Neural cell (in vitro differentiated cells): Measurements from ENCODE around the gene ANXA4. TPM values are rescaled to one million over a fixed set of nuclear protein-coding genes. Genes with fewer than 3 reads are reported as not detected.

Source experiments
- H2AFZ ChIP-seq: fragments of 200-600, 300-800 bp; sonication (generic), shearing (Covaris generic); 2 replicates; pipeline ENCODE4 v1.6.0; 2014; ENCODE audit warnings: low read depth, mild to moderate bottlenecking, antibody characterized with exemption, low read length, moderate library complexity
- H3F3A ChIP-seq: fragments of 200-600 bp; shearing (Covaris generic); 2 replicates; pipeline ENCODE4 v1.6.1; 2016; ENCODE audit warnings: mild to moderate bottlenecking, moderate library complexity, mixed read lengths, antibody characterized with exemption, low read length; ENCODE audit not compliant: insufficient read depth, poor library complexity, severe bottlenecking
- H3K27ac ChIP-seq: fragments of 200-600, 300-800 bp; sonication (generic), shearing (Covaris generic); 2 replicates; pipeline ENCODE4 v1.5.1; 2014; ENCODE audit warnings: mild to moderate bottlenecking, low read length, moderate library complexity
- H3K27me3 ChIP-seq: fragments of 300-800, 200-600 bp; sonication (generic), shearing (Covaris generic); 2 replicates; pipeline ENCODE4 v1.6.0; 2014; ENCODE audit warnings: mild to moderate bottlenecking, low read depth, low read length, moderate library complexity; ENCODE audit not compliant: insufficient read depth
- H3K36me3 ChIP-seq: fragments of 300-800, 200-600 bp; sonication (generic), shearing (Covaris generic); 2 replicates; pipeline ENCODE4 v1.5.1; 2014; ENCODE audit warnings: mild to moderate bottlenecking, antibody characterized with exemption, low read length, moderate library complexity; ENCODE audit not compliant: insufficient read depth
- H3K4me2 ChIP-seq: fragments of 300-800, 200-600 bp; sonication (generic), shearing (Covaris generic); 2 replicates; pipeline ENCODE4 v1.6.0; 2014; ENCODE audit warnings: mild to moderate bottlenecking, low read length
- H3K4me3 ChIP-seq: fragments of 300-800, 200-600 bp; sonication (generic), shearing (Covaris generic); 2 replicates; pipeline ENCODE4 v1.5.1; 2014; ENCODE audit warnings: mild to moderate bottlenecking, low read length, moderate library complexity
- H3K79me2 ChIP-seq: fragments of 200-600 bp; shearing (Covaris generic); replicated peaks from 2 replicates; pipeline ENCODE4 v1.6.0; 2014; ENCODE audit warnings: mild to moderate bottlenecking, low read length, moderate library complexity; ENCODE audit not compliant: insufficient read depth
- H3K9ac ChIP-seq: fragments of 300-800, 200-600 bp; sonication (generic), shearing (Covaris generic); 2 replicates; pipeline ENCODE4 v1.6.1; 2016; ENCODE audit warnings: mild to moderate bottlenecking, low read length, mixed read lengths
- H3K9me2 ChIP-seq: fragments of 200-600 bp; shearing (Covaris generic); 2 replicates; pipeline ENCODE4 v1.6.1; 2016; ENCODE audit warnings: mild to moderate bottlenecking, low read length, mixed read lengths; ENCODE audit not compliant: insufficient read depth
- H3K9me3 ChIP-seq: fragments of 200-600, 300-800 bp; sonication (generic), shearing (Covaris generic); 2 replicates; pipeline ENCODE4 v1.6.1; 2016; ENCODE audit warnings: mild to moderate bottlenecking, mixed run types, low read length, moderate library complexity, mixed read lengths
- H4K20me1 ChIP-seq: fragments of 200-600 bp; shearing (Covaris generic); 2 replicates; pipeline ENCODE4 v1.6.1; 2016; ENCODE audit warnings: mild to moderate bottlenecking, mixed run types; ENCODE audit not compliant: insufficient read depth
- EP300 ChIP-seq: fragments of 450-650 bp; conservative IDR thresholded peaks from 2 replicates; pipeline ENCODE4 v1.6.1; 2014; ENCODE audit warnings: antibody characterized with exemption, mild to moderate bottlenecking, moderate library complexity; ENCODE audit not compliant: poor library complexity, severe bottlenecking
- EZH2 ChIP-seq: fragments of 200-600, 300-800 bp; shearing (Covaris generic), sonication (generic); IDR thresholded peaks from 2 replicates; pipeline ENCODE4 v1.6.1; 2014; ENCODE audit warnings: antibody characterized with exemption, low read length, borderline replicate concordance, mild to moderate bottlenecking; ENCODE audit not compliant: insufficient read depth, poor library complexity, severe bottlenecking
- MXI1 ChIP-seq: fragments of 450-650 bp; conservative IDR thresholded peaks from 2 replicates; pipeline ENCODE4 v1.6.1; 2014; ENCODE audit warnings: antibody characterized with exemption, mild to moderate bottlenecking; ENCODE audit not compliant: poor library complexity, severe bottlenecking
- POLR2AphosphoS5 ChIP-seq: IDR thresholded peaks from 2 replicates; pipeline ENCODE4 v1.6.1; 2012
- RAD21 ChIP-seq: fragments of 450-650 bp; conservative IDR thresholded peaks from 2 replicates; pipeline ENCODE4 v1.6.1; 2014; ENCODE audit warnings: antibody characterized with exemption, mild to moderate bottlenecking, moderate library complexity
- SMC3 ChIP-seq: fragments of 450-650 bp; conservative IDR thresholded peaks from 2 replicates; pipeline ENCODE4 v1.6.1; 2014; ENCODE audit warnings: antibody characterized with exemption, mild to moderate bottlenecking, moderate library complexity; ENCODE audit not compliant: poor library complexity
- TAF1 ChIP-seq: IDR thresholded peaks from 2 replicates; pipeline ENCODE4 v1.6.1; 2012; ENCODE audit warnings: low read depth
- polyA plus RNA-seq: library from polyadenylated mRNA; depleted of rRNA; stranded (reverse); fragments of >200 nt; gene quantifications from 2 replicates; pipeline ENCODE4 v1.2.3, GENCODE V29; 2014
- TF ChIP-seq, protein P1 (sequence below): fragments of 450-650 bp; IDR thresholded peaks from 2 replicates; pipeline ENCODE4 v1.5.1; 2014; ENCODE audit warnings: antibody characterized with exemption, mild to moderate bottlenecking, moderate library complexity; ENCODE audit not compliant: poor library complexity, severe bottlenecking
- TF ChIP-seq, protein P2 (sequence below): IDR thresholded peaks from 2 replicates; pipeline ENCODE4 v1.6.1; 2012; ENCODE audit warnings: borderline replicate concordance

The ANXA4 gene
- polyA plus RNA-seq, 1 donor from 2014 or later = 1.8 TPM

DNA sequence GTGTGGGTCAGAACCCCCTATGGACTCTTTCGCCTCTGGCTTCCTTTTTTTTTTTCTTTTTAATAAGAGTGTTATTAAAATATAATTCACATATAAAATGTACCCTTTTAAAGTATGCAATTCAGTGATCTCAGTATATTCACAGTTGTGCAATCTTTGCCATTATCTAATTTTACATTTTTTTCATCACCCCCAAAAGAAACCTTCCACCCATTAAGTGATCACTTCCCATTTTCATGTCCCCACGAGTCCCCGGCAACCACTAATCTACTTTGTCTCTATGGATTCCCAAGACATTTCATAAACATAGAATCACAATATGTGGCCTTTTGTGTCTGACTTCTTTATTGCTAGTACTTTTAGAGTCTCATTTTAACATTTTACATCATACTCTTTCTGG is 38.7 kb upstream of the ANXA4 start:
- no peak overlapping the region for H3K4me2 ChIP-seq
- no peaks in the 10 kb centered on the region for H4K20me1 ChIP-seq
- H2AFZ ChIP-seq = no peak overlapping the region
- no peaks in the 10 kb centered on the region for H3K9me3 ChIP-seq
- H3K79me2 ChIP-seq = no peaks in the 10 kb centered on the region
- H3K27ac ChIP-seq = no peak overlapping the region
- H3K4me3 ChIP-seq = no peak overlapping the region
- no peak overlapping the region for H3K9ac ChIP-seq
- H3K36me3 ChIP-seq = no peaks in the 10 kb centered on the region
- TF ChIP-seq MXI1 (no peak), SMC3 (no peak), RAD21 (no peak), EZH2 (no peak), EP300 (no peak), TAF1 (no peak), POLR2AphosphoS5 (no peak)
- TF ChIP-seq, protein P1, sequence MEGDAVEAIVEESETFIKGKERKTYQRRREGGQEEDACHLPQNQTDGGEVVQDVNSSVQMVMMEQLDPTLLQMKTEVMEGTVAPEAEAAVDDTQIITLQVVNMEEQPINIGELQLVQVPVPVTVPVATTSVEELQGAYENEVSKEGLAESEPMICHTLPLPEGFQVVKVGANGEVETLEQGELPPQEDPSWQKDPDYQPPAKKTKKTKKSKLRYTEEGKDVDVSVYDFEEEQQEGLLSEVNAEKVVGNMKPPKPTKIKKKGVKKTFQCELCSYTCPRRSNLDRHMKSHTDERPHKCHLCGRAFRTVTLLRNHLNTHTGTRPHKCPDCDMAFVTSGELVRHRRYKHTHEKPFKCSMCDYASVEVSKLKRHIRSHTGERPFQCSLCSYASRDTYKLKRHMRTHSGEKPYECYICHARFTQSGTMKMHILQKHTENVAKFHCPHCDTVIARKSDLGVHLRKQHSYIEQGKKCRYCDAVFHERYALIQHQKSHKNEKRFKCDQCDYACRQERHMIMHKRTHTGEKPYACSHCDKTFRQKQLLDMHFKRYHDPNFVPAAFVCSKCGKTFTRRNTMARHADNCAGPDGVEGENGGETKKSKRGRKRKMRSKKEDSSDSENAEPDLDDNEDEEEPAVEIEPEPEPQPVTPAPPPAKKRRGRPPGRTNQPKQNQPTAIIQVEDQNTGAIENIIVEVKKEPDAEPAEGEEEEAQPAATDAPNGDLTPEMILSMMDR = no peak
- TF ChIP-seq, protein P2, sequence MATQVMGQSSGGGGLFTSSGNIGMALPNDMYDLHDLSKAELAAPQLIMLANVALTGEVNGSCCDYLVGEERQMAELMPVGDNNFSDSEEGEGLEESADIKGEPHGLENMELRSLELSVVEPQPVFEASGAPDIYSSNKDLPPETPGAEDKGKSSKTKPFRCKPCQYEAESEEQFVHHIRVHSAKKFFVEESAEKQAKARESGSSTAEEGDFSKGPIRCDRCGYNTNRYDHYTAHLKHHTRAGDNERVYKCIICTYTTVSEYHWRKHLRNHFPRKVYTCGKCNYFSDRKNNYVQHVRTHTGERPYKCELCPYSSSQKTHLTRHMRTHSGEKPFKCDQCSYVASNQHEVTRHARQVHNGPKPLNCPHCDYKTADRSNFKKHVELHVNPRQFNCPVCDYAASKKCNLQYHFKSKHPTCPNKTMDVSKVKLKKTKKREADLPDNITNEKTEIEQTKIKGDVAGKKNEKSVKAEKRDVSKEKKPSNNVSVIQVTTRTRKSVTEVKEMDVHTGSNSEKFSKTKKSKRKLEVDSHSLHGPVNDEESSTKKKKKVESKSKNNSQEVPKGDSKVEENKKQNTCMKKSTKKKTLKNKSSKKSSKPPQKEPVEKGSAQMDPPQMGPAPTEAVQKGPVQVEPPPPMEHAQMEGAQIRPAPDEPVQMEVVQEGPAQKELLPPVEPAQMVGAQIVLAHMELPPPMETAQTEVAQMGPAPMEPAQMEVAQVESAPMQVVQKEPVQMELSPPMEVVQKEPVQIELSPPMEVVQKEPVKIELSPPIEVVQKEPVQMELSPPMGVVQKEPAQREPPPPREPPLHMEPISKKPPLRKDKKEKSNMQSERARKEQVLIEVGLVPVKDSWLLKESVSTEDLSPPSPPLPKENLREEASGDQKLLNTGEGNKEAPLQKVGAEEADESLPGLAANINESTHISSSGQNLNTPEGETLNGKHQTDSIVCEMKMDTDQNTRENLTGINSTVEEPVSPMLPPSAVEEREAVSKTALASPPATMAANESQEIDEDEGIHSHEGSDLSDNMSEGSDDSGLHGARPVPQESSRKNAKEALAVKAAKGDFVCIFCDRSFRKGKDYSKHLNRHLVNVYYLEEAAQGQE = no peak
- no peaks in the 10 kb centered on the region for H3K9me2 ChIP-seq
- no peaks in the 10 kb centered on the region for H3F3A ChIP-seq
- H3K27me3 ChIP-seq = no peaks in the 10 kb centered on the region

DNA sequence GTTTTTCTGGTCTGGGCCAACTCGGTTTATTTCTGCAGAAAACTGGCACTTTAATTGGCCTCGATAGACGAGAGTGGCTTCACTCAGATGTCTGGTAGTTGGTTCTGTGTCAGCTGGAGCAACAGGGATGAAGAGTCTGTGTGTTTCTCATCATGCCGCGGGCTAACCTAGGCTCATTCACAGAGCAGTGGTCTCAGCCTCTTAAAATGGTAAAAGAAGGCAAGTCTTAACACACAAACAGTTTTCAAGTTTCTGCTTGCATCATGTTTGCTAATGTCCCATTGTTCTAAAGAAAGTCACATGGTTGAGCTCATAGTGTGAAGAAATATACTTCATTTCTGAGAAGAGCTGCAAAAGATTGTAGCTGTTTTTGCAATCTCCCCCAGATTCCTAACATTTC is 37.5 kb upstream of the ANXA4 start:
- H3K9ac ChIP-seq = no peak overlapping the region
- H4K20me1 ChIP-seq = no peaks in the 10 kb centered on the region
- TF ChIP-seq POLR2AphosphoS5 (no peak), TAF1 (no peak), EZH2 (no peak), SMC3 (no peak), EP300 (no peak), RAD21 (no peak), MXI1 (no peak)
- TF ChIP-seq, protein P2 = no peak
- TF ChIP-seq, protein P1 = no peak
- no peaks in the 10 kb centered on the region for H3F3A ChIP-seq
- H3K9me3 ChIP-seq = no peaks in the 10 kb centered on the region
- H3K4me2 ChIP-seq = no peak overlapping the region
- H2AFZ ChIP-seq = no peak overlapping the region
- H3K9me2 ChIP-seq = no peaks in the 10 kb centered on the region
- no peaks in the 10 kb centered on the region for H3K36me3 ChIP-seq
- H3K4me3 ChIP-seq = no peak overlapping the region
- no peaks in the 10 kb centered on the region for H3K79me2 ChIP-seq
- no peaks in the 10 kb centered on the region for H3K27me3 ChIP-seq
- no peak overlapping the region for H3K27ac ChIP-seq
